Measurements from ENCODE around the gene KCNJ3. TPM values are rescaled to one million over a fixed set of nuclear protein-coding genes. Genes with fewer than 3 reads are reported as not detected.
"Not testable (repeated sequence)": the region's sequence is repeated elsewhere in the genome, so short reads cannot be mapped to it uniquely, and the experiment has no call there.

KCNJ3 gene
- total RNA-seq, 2 donors from 2014 or later = not detected

GRCh38 chr2:154827286-154827685 is 128.8 kb downstream of the KCNJ3 start:
- Mint-ChIP-seq H3K4me3 (no peak overlapping the region), H3K4me1 (no peaks in the 10 kb centered on the region), H3K36me3 (ENCODE audit: low read depth) (no peaks in the 10 kb centered on the region), H3K27ac (no peak overlapping the region), H3K27me3 (no peaks in the 10 kb centered on the region)
- DNase-seq (no peak), ATAC-seq (no peak)
- H3K9me3 ChIP-seq (ENCODE audit: control insufficient read depth, low read length, poor library complexity, severe bottlenecking) = no peaks in the 10 kb centered on the region

- no peak for ATAC-seq
- Mint-ChIP-seq H3K36me3 (ENCODE audit: low read depth) (no peaks in the 10 kb centered on the region), H3K4me3 (no peak overlapping the region), H3K4me1 (no peaks in the 10 kb centered on the region), H3K27me3 (no peaks in the 10 kb centered on the region), H3K27ac (no peak overlapping the region)
- H3K9me3 ChIP-seq (ENCODE audit: control insufficient read depth, low read length, poor library complexity, severe bottlenecking) = no peaks in the 10 kb centered on the region
- DNase-seq = no peak
Observed at GRCh38 chr2:154832711-154833110, 134.2 kb downstream of the KCNJ3 start.

GRCh38 chr2:154836632-154837031 is 138.1 kb downstream of the KCNJ3 start:
- H3K4me1 Mint-ChIP-seq = no peaks in the 10 kb centered on the region
- no peaks in the 10 kb centered on the region for H3K9me3 ChIP-seq (ENCODE audit: control insufficient read depth, low read length, poor library complexity, severe bottlenecking)
- H3K27me3 Mint-ChIP-seq = no peaks in the 10 kb centered on the region
- H3K36me3 Mint-ChIP-seq (ENCODE audit: low read depth) = no peaks in the 10 kb centered on the region
- no peak for DNase-seq
- no peak overlapping the region for H3K4me3 Mint-ChIP-seq
- ATAC-seq = no peak
- no peak overlapping the region for H3K27ac Mint-ChIP-seq

GRCh38 chr2:154837035-154837434 is 138.5 kb downstream of the KCNJ3 start:
- Mint-ChIP-seq H3K36me3 (ENCODE audit: low read depth) (no peaks in the 10 kb centered on the region), H3K4me1 (no peaks in the 10 kb centered on the region), H3K27ac (no peak overlapping the region), H3K4me3 (no peak overlapping the region), H3K27me3 (no peaks in the 10 kb centered on the region)
- ATAC-seq (no peak), DNase-seq (no peak)
- no peaks in the 10 kb centered on the region for H3K9me3 ChIP-seq (ENCODE audit: control insufficient read depth, low read length, poor library complexity, severe bottlenecking)

GRCh38 chr2:154844513-154844912 is 146.0 kb downstream of the KCNJ3 start:
- DNase-seq (no peak), ATAC-seq (no peak)
- Mint-ChIP-seq H3K27ac (no peak overlapping the region), H3K36me3 (ENCODE audit: low read depth) (no peaks in the 10 kb centered on the region), H3K27me3 (no peaks in the 10 kb centered on the region), H3K4me3 (no peak overlapping the region), H3K4me1 (no peaks in the 10 kb centered on the region)
- no peaks in the 10 kb centered on the region for H3K9me3 ChIP-seq (ENCODE audit: control insufficient read depth, low read length, poor library complexity, severe bottlenecking)

GRCh38 chr2:154846842-154847241 is 148.3 kb downstream of the KCNJ3 start:
- Mint-ChIP-seq H3K4me1 (no peaks in the 10 kb centered on the region), H3K27ac (no peak overlapping the region), H3K27me3 (no peaks in the 10 kb centered on the region), H3K4me3 (no peak overlapping the region), H3K36me3 (ENCODE audit: low read depth) (no peaks in the 10 kb centered on the region)
- DNase-seq (no peak), ATAC-seq (no peak)
- no peaks in the 10 kb centered on the region for H3K9me3 ChIP-seq (ENCODE audit: control insufficient read depth, low read length, poor library complexity, severe bottlenecking)

- Mint-ChIP-seq H3K4me1 (no peaks in the 10 kb centered on the region), H3K27ac (no peak overlapping the region), H3K4me3 (no peak overlapping the region), H3K36me3 (ENCODE audit: low read depth) (no peaks in the 10 kb centered on the region), H3K27me3 (no peaks in the 10 kb centered on the region)
- H3K9me3 ChIP-seq (ENCODE audit: control insufficient read depth, low read length, poor library complexity, severe bottlenecking) = no peaks in the 10 kb centered on the region
- ATAC-seq (no peak), DNase-seq (no peak)
Observed at GRCh38 chr2:154849482-154849881, 151.0 kb downstream of the KCNJ3 start.

GRCh38 chr2:154850532-154850931 is 152.0 kb downstream of the KCNJ3 start:
- Mint-ChIP-seq H3K36me3 (ENCODE audit: low read depth) (no peaks in the 10 kb centered on the region), H3K27me3 (no peaks in the 10 kb centered on the region), H3K4me3 (no peak overlapping the region), H3K27ac (no peak overlapping the region), H3K4me1 (no peaks in the 10 kb centered on the region)
- no peak for ATAC-seq
- no peak for DNase-seq
- H3K9me3 ChIP-seq (ENCODE audit: control insufficient read depth, low read length, poor library complexity, severe bottlenecking) = no peaks in the 10 kb centered on the region

GRCh38 chr2:154855138-154855537 is 156.6 kb downstream of the KCNJ3 start:
- no peaks in the 10 kb centered on the region for H3K36me3 Mint-ChIP-seq (ENCODE audit: low read depth)
- DNase-seq = no peak
- no peaks in the 10 kb centered on the region for H3K9me3 ChIP-seq (ENCODE audit: control insufficient read depth, low read length, poor library complexity, severe bottlenecking)
- no peaks in the 10 kb centered on the region for H3K27me3 Mint-ChIP-seq
- no peaks in the 10 kb centered on the region for H3K4me1 Mint-ChIP-seq
- H3K4me3 Mint-ChIP-seq = no peak overlapping the region
- no peak overlapping the region for H3K27ac Mint-ChIP-seq
- no peak for ATAC-seq

GRCh38 chr2:154867151-154867550 is 168.7 kb downstream of the KCNJ3 start:
- H3K4me3 Mint-ChIP-seq; H3K9me3 ChIP-seq (ENCODE audit: control insufficient read depth, low read length, poor library complexity, severe bottlenecking); H3K27ac Mint-ChIP-seq; H3K27me3 Mint-ChIP-seq; DNase-seq; ATAC-seq; H3K4me1 Mint-ChIP-seq; H3K36me3 Mint-ChIP-seq (ENCODE audit: low read depth): not testable (repeated sequence)

- H3K9me3 ChIP-seq (ENCODE audit: control insufficient read depth, low read length, poor library complexity, severe bottlenecking) = no peaks in the 10 kb centered on the region
- H3K36me3 Mint-ChIP-seq (ENCODE audit: low read depth) = no peaks in the 10 kb centered on the region
- H3K27me3 Mint-ChIP-seq = no peaks in the 10 kb centered on the region
- H3K4me3 Mint-ChIP-seq = no peak overlapping the region
- ATAC-seq (no peak), DNase-seq (no peak)
- no peak overlapping the region for H3K27ac Mint-ChIP-seq
- no peaks in the 10 kb centered on the region for H3K4me1 Mint-ChIP-seq
Observed at GRCh38 chr2:154875999-154876398, 177.5 kb downstream of the KCNJ3 start.

GRCh38 chr2:154882725-154883124 is 184.2 kb downstream of the KCNJ3 start:
- H3K27me3 Mint-ChIP-seq = no peaks in the 10 kb centered on the region

GRCh38 chr2:154886316-154886715 is 187.8 kb downstream of the KCNJ3 start:
- Mint-ChIP-seq H3K27ac (no peak overlapping the region), H3K36me3 (ENCODE audit: low read depth) (no peaks in the 10 kb centered on the region), H3K4me1 (no peaks in the 10 kb centered on the region), H3K4me3 (no peak overlapping the region), H3K27me3 (no peaks in the 10 kb centered on the region)
- no peak for ATAC-seq
- no peaks in the 10 kb centered on the region for H3K9me3 ChIP-seq (ENCODE audit: control insufficient read depth, low read length, poor library complexity, severe bottlenecking)
- no peak for DNase-seq

More at GRCh38 chr2:154882725-154883124, 184.2 kb downstream of the KCNJ3 start:
- Mint-ChIP-seq H3K4me3 (no peak overlapping the region), H3K27ac (no peak overlapping the region), H3K36me3 (ENCODE audit: low read depth) (no peaks in the 10 kb centered on the region), H3K4me1 (no peaks in the 10 kb centered on the region)
- DNase-seq (no peak), ATAC-seq (no peak)
- H3K9me3 ChIP-seq (ENCODE audit: control insufficient read depth, low read length, poor library complexity, severe bottlenecking) = no peaks in the 10 kb centered on the region

- no peak for ATAC-seq
- no peaks in the 10 kb centered on the region for H3K36me3 Mint-ChIP-seq (ENCODE audit: low read depth)
- H3K4me3 Mint-ChIP-seq = no peak overlapping the region
- H3K9me3 ChIP-seq (ENCODE audit: control insufficient read depth, low read length, poor library complexity, severe bottlenecking) = no peaks in the 10 kb centered on the region
- H3K27ac Mint-ChIP-seq = no peak overlapping the region
- no peak for DNase-seq
- H3K27me3 Mint-ChIP-seq = no peaks in the 10 kb centered on the region
- no peaks in the 10 kb centered on the region for H3K4me1 Mint-ChIP-seq
Observed at GRCh38 chr2:154898269-154898668, 199.8 kb downstream of the KCNJ3 start.

- no peak for DNase-seq
- no peak for ATAC-seq
- Mint-ChIP-seq H3K4me3 (no peak overlapping the region), H3K27me3 (no peaks in the 10 kb centered on the region), H3K36me3 (ENCODE audit: low read depth) (no peaks in the 10 kb centered on the region), H3K4me1 (no peaks in the 10 kb centered on the region), H3K27ac (no peak overlapping the region)
- H3K9me3 ChIP-seq (ENCODE audit: control insufficient read depth, low read length, poor library complexity, severe bottlenecking) = no peaks in the 10 kb centered on the region
Observed at GRCh38 chr2:154901063-154901462, 202.6 kb downstream of the KCNJ3 start.
